Measurements from ENCODE around the gene PAK3. TPM values are rescaled to one million over a fixed set of nuclear protein-coding genes. Genes with fewer than 3 reads are reported as not detected.

The PAK3 gene
- total and polyA plus RNA-seq, 2 experiments from 2014 or later = not detected

DNA sequence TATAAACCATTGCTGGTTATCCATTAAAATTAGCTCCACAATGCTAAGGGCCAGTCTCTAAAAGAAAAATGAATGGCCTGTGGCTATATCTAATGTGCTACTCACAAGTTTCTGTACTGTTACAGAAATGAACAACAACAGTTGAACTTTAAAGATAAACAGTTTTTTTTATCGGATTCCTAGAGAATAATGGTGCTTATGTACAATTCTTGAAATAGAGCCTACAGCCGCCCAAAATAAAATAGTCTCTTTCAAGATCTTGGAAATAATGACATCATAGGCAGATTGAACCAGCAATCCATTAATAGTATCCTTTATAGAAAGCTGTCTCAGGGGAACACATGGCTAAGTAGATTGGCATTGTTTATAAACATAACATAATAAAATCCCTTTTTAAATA, 23.4 kb downstream of the PAK3 start:
- no peak overlapping the region for H2AFZ ChIP-seq
- 0 to 2% methylated on average over 2 of the region's 2 CpGs for WGBS, 2 experiments (ENCODE audit: low coverage in 1 of 2, low lambda C conversion rate in 2 of 2, missing lambda C conversion rate in 2 of 2)
- H3K79me2 ChIP-seq (ENCODE audit: insufficient read depth) = no peaks in the 10 kb centered on the region
- no peaks in the 10 kb centered on the region for H3K4me1 ChIP-seq (ENCODE audit: insufficient read depth)
- no peak for DNase-seq
- H3K9me3 ChIP-seq (ENCODE audit: low read depth) = no peaks in the 10 kb centered on the region
- no peaks in the 10 kb centered on the region for H3F3A ChIP-seq (ENCODE audit: insufficient read depth)
- H4K20me1 ChIP-seq (ENCODE audit: insufficient read depth) = no peaks in the 10 kb centered on the region
- H3K27ac ChIP-seq = no peak overlapping the region
- H3K9me2 ChIP-seq (ENCODE audit: insufficient read depth) = no peaks in the 10 kb centered on the region
- no peaks in the 10 kb centered on the region for H3K27me3 ChIP-seq (replicated peaks; ENCODE audit: insufficient read depth)
- no peak overlapping the region for H3K9ac ChIP-seq
- H3K4me3 ChIP-seq = no peak overlapping the region
- H3K4me2 ChIP-seq (ENCODE audit: unreplicated experiment) = no peak overlapping the region
- H3K36me3 ChIP-seq (ENCODE audit: low read depth) = no peaks in the 10 kb centered on the region
- TF ChIP-seq EZH2 (IDR thresholded peaks at IDR 0.05; ENCODE audit: insufficient read depth, poor library complexity, severe bottlenecking) (no peak), EZH2phosphoT487 (IDR thresholded peaks at IDR 0.05; ENCODE audit: insufficient read depth, low read depth) (no peak)
- in situ Hi-C loops (cut with MboI) = no loop called here

GRCh38 chrX:111123125-111123524, 27.1 kb downstream of the PAK3 start:
- Histone ChIP-seq H3K4me3 (no peak overlapping the region), H3K79me2 (ENCODE audit: insufficient read depth) (no peaks in the 10 kb centered on the region), H3K4me1 (ENCODE audit: insufficient read depth) (no peaks in the 10 kb centered on the region), H4K20me1 (ENCODE audit: insufficient read depth) (no peaks in the 10 kb centered on the region), H3K36me3 (ENCODE audit: low read depth) (no peaks in the 10 kb centered on the region), H2AFZ (no peak overlapping the region), H3K9me2 (ENCODE audit: insufficient read depth) (no peaks in the 10 kb centered on the region), H3K9me3 (ENCODE audit: low read depth) (no peaks in the 10 kb centered on the region), H3K4me2 (ENCODE audit: unreplicated experiment) (no peak overlapping the region), H3F3A (ENCODE audit: insufficient read depth) (no peaks in the 10 kb centered on the region), H3K27me3 (replicated peaks; ENCODE audit: insufficient read depth) (no peaks in the 10 kb centered on the region), H3K27ac (no peak overlapping the region), H3K9ac (no peak overlapping the region)
- WGBS, 2 experiments (ENCODE audit: low coverage in 1 of 2, low lambda C conversion rate in 2 of 2, missing lambda C conversion rate in 2 of 2) = 74% methylated on average over 6 of the region's 6 CpGs
- in situ Hi-C loops (cut with MboI) = no loop called here
- no peak for TF ChIP-seq EZH2phosphoT487 (IDR thresholded peaks at IDR 0.05; ENCODE audit: insufficient read depth, low read depth)
- no peak for TF ChIP-seq EZH2 (IDR thresholded peaks at IDR 0.05; ENCODE audit: insufficient read depth, poor library complexity, severe bottlenecking)
- DNase-seq = no peak

DNA sequence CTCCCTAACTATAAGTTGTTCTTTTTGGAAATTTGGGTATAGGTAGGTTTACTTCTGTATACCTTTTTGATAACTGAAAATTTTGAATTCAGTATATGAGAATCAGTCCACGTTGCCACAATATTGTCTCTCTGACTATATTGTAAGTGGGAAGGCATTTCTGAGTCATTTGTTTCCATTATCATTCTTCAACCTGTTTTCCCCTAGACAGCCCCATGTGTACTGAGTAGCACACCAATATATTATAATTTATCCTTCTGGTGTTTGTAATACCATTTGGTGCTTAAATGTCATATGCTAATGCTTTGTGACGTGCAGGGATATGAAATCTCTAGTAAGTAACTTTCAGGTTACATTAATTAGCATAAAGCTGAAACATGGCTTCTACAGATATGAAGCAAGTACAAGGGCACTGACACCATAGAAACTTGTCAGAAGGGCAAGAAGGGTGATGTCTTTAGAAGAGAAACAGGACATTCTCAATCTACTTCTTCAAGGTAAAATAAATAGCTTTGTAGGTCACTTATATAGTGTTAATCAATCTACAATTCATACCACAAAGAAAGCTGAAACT, 27.7 kb downstream of the PAK3 start:
- no peaks in the 10 kb centered on the region for H3K4me1 ChIP-seq (ENCODE audit: insufficient read depth)
- H3K36me3 ChIP-seq (ENCODE audit: low read depth) = no peaks in the 10 kb centered on the region
- no peaks in the 10 kb centered on the region for H3K9me3 ChIP-seq (ENCODE audit: low read depth)
- no peak overlapping the region for H3K27ac ChIP-seq
- H3K27me3 ChIP-seq (replicated peaks; ENCODE audit: insufficient read depth) = no peaks in the 10 kb centered on the region
- no peaks in the 10 kb centered on the region for H3K79me2 ChIP-seq (ENCODE audit: insufficient read depth)
- 29 to 45% methylated on average over 2 of the region's 2 CpGs for whole genome bisulfite sequencing, 2 experiments (ENCODE audit: low coverage in 1 of 2, low lambda C conversion rate in 2 of 2, missing lambda C conversion rate in 2 of 2)
- in situ Hi-C loops (cut with MboI) = no loop called here
- DNase-seq = no peak
- no peaks in the 10 kb centered on the region for H4K20me1 ChIP-seq (ENCODE audit: insufficient read depth)
- H3K4me3 ChIP-seq = no peak overlapping the region
- H3K9ac ChIP-seq = no peak overlapping the region
- no peak overlapping the region for H3K4me2 ChIP-seq (ENCODE audit: unreplicated experiment)
- H2AFZ ChIP-seq = no peak overlapping the region
- H3F3A ChIP-seq (ENCODE audit: insufficient read depth) = no peaks in the 10 kb centered on the region
- TF ChIP-seq EZH2phosphoT487 (IDR thresholded peaks at IDR 0.05; ENCODE audit: insufficient read depth, low read depth) (no peak), EZH2 (IDR thresholded peaks at IDR 0.05; ENCODE audit: insufficient read depth, poor library complexity, severe bottlenecking) (no peak)
- no peaks in the 10 kb centered on the region for H3K9me2 ChIP-seq (ENCODE audit: insufficient read depth)

GRCh38 chrX:111124418-111124817, 28.4 kb downstream of the PAK3 start:
- no peaks in the 10 kb centered on the region for H4K20me1 ChIP-seq (ENCODE audit: insufficient read depth)
- no peaks in the 10 kb centered on the region for H3K4me1 ChIP-seq (ENCODE audit: insufficient read depth)
- no peaks in the 10 kb centered on the region for H3K9me3 ChIP-seq (ENCODE audit: low read depth)
- H3K27ac ChIP-seq = no peak overlapping the region
- H2AFZ ChIP-seq = no peak overlapping the region
- no peak overlapping the region for H3K4me2 ChIP-seq (ENCODE audit: unreplicated experiment)
- no peak for TF ChIP-seq EZH2 (IDR thresholded peaks at IDR 0.05; ENCODE audit: insufficient read depth, poor library complexity, severe bottlenecking)
- TF ChIP-seq EZH2phosphoT487 (IDR thresholded peaks at IDR 0.05; ENCODE audit: insufficient read depth, low read depth) = no peak
- no peak overlapping the region for H3K9ac ChIP-seq
- H3K9me2 ChIP-seq (ENCODE audit: insufficient read depth) = no peaks in the 10 kb centered on the region
- no peak overlapping the region for H3K4me3 ChIP-seq
- H3K27me3 ChIP-seq (replicated peaks; ENCODE audit: insufficient read depth) = no peaks in the 10 kb centered on the region
- H3K36me3 ChIP-seq (ENCODE audit: low read depth) = no peaks in the 10 kb centered on the region
- 53 to 54% methylated on average over 2 of the region's 2 CpGs for WGBS, 2 experiments (ENCODE audit: low coverage in 1 of 2, low lambda C conversion rate in 2 of 2, missing lambda C conversion rate in 2 of 2)
- DNase-seq = no peak
- H3F3A ChIP-seq (ENCODE audit: insufficient read depth) = no peaks in the 10 kb centered on the region
- in situ Hi-C loops (cut with MboI) = no loop called here
- H3K79me2 ChIP-seq (ENCODE audit: insufficient read depth) = no peaks in the 10 kb centered on the region

DNA sequence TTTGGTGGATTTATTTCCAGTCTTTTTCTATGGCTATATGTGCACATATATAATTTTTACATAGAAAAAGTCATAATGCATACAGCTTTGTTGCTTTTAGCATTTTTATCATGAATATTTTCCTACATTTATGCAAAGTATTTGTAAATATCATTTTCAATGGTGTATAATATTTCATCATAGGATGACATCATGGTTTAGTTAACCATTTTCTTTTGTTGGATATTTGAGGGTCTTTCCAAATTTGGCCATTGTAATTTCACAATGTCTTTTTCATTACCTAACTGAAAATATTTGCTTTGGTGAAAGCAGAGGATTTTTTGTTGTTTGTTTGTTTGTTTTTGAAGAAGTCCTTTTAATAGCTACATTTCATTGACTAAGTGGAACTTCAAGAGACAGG, 31.0 kb downstream of the PAK3 start:
- no peak overlapping the region for H3K9ac ChIP-seq
- H3K4me2 ChIP-seq (ENCODE audit: unreplicated experiment) = no peak overlapping the region
- no peaks in the 10 kb centered on the region for H3K27me3 ChIP-seq (replicated peaks; ENCODE audit: insufficient read depth)
- H3K9me2 ChIP-seq (ENCODE audit: insufficient read depth) = no peaks in the 10 kb centered on the region
- H3K4me1 ChIP-seq (ENCODE audit: insufficient read depth) = no peaks in the 10 kb centered on the region
- in situ Hi-C loops (cut with MboI) = no loop called here
- no peaks in the 10 kb centered on the region for H3K79me2 ChIP-seq (ENCODE audit: insufficient read depth)
- no peak overlapping the region for H2AFZ ChIP-seq
- H3K27ac ChIP-seq = no peak overlapping the region
- TF ChIP-seq EZH2 (IDR thresholded peaks at IDR 0.05; ENCODE audit: insufficient read depth, poor library complexity, severe bottlenecking) (no peak), EZH2phosphoT487 (IDR thresholded peaks at IDR 0.05; ENCODE audit: insufficient read depth, low read depth) (no peak)
- H3K36me3 ChIP-seq (ENCODE audit: low read depth) = no peaks in the 10 kb centered on the region
- H3F3A ChIP-seq (ENCODE audit: insufficient read depth) = no peaks in the 10 kb centered on the region
- H4K20me1 ChIP-seq (ENCODE audit: insufficient read depth) = no peaks in the 10 kb centered on the region
- no peak overlapping the region for H3K4me3 ChIP-seq
- H3K9me3 ChIP-seq (ENCODE audit: low read depth) = no peaks in the 10 kb centered on the region
- DNase-seq = no peak
